Thyroid gland (tissue), 4 donors: Measurements from ENCODE around the gene ETV6. TPM values are rescaled to one million over a fixed set of nuclear protein-coding genes. Genes with fewer than 3 reads are reported as not detected.

ENCODE experiments used
- DNase-seq, 2 donors: peaks; one replicate each; pipeline ENCODE4 v3.0.0-alpha.2; 2019
- H3K27ac ChIP-seq, 3 donors: fragments of 200-600 bp; sonication (generic); 1 replicate in 2 of 3; 2 replicates in 1 of 3; pipeline ENCODE4 v1.5.1; 2016 to 2019; ENCODE audit warnings: mild to moderate bottlenecking in 1 of 3, moderate library complexity in 1 of 3
- H3K27me3 ChIP-seq: fragments of 200-600 bp; sonication (generic); one replicate; pipeline ENCODE4 v1.5.1; 2019
- H3K36me3 ChIP-seq, 2 donors: fragments of 200-600 bp; sonication (generic); one replicate each; pipeline ENCODE4 v1.5.1; 2016 to 2019
- H3K4me1 ChIP-seq, 2 donors: fragments of 200-600 bp; sonication (generic); one replicate each; pipeline ENCODE4 v1.5.1; 2017 to 2019
- H3K4me3 ChIP-seq, 3 donors: fragments of 200-600 bp; sonication (generic); replicated peaks in 1 of 3; 1 replicate in 2 of 3; 2 replicates in 1 of 3; pipeline ENCODE4 v1.5.1; 2016; ENCODE audit warnings: mild to moderate bottlenecking in 1 of 3
- H3K9me3 ChIP-seq: fragments of 200-600 bp; sonication (generic); one replicate; pipeline ENCODE4 v1.5.1; 2017
- CTCF ChIP-seq, 6 experiments: fragments of 200-600 bp in 3 of 6; fragments of 450-650 bp in 3 of 6; sonication (generic) in 3 of 6; IDR thresholded peaks; one replicate each; pipeline ENCODE4 v1.5.1; 2016 to 2019; ENCODE audit warnings: antibody characterized with exemption in 6 of 6, mild to moderate bottlenecking in 2 of 6, inconsistent platforms in 1 of 6, moderate library complexity in 1 of 6
- POLR2A ChIP-seq, 2 donors: fragments of 450-650 bp; IDR thresholded peaks; one replicate each; pipeline ENCODE4 v1.6.1; 2017; ENCODE audit warnings: antibody characterized with exemption in 2 of 2, mild to moderate bottlenecking in 2 of 2, moderate library complexity in 1 of 2
- WGBS, 2 donors: methylation state at CpG; one replicate each; pipeline ENCODE4 v1.1.5; 2017; 5-methylcytosine and 5-hydroxymethylcytosine counted together
- intact Hi-C: fragments of 100-400 bp; cut with DNase I; formaldehyde crosslinking; loops from one replicate; pipeline ENCODE4 v1.15.1; 2023
- total RNA-seq, 4 donors: library from RNA; depleted of rRNA; stranded (reverse); fragments of >200 nt; gene quantifications; one replicate each; pipeline ENCODE4 v1.2.3, GENCODE V29; 2016

ETV6 gene
- total RNA-seq, 4 donors from 2014 or later: 16.6 to 35.6 (median 17.2) TPM

GRCh38 chr12:11830307-11830801 lies 180.9 kb downstream of the ETV6 start:
- TF ChIP-seq POLR2A (IDR thresholded peaks at IDR 0.05) (no peak), CTCF (IDR thresholded peaks at IDR 0.05) (no peak)
- Histone ChIP-seq H3K27ac (peak overlapping the region in 1 of 3 donors; percentile 39), H3K4me3 (no peak overlapping the region), H3K4me1 (peaks cover 35 to 60% of the 10 kb centered on the region in 2 donors), H3K36me3 (no peaks in the 10 kb centered on the region), H3K9me3 (no peaks in the 10 kb centered on the region), H3K27me3 (no peaks in the 10 kb centered on the region)
- WGBS, 2 donors: 66 to 74% methylated on average over 5 of the region's 5 CpGs
- DNase-seq: no peak
- intact Hi-C loops: no loop called here

- Histone ChIP-seq H3K4me3 (no peak overlapping the region), H3K27ac (no peak overlapping the region), H3K9me3 (no peaks in the 10 kb centered on the region), H3K27me3 (no peaks in the 10 kb centered on the region), H3K4me1 (peaks cover 44 to 64% of the 10 kb centered on the region in 2 donors), H3K36me3 (no peaks in the 10 kb centered on the region)
- TF ChIP-seq POLR2A (IDR thresholded peaks at IDR 0.05) (no peak), CTCF (IDR thresholded peaks at IDR 0.05) (no peak)
- DNase-seq: no peak
- intact Hi-C loops: no loop called here
- WGBS, 2 donors: 78 to 80% methylated on average over 4 of the region's 4 CpGs
These were observed 182.6 kb downstream of the ETV6 start for GRCh38 chr12:11832093-11832492.

- Histone ChIP-seq H3K4me1 (peaks cover 44 to 65% of the 10 kb centered on the region in 2 donors), H3K27ac (peak overlapping the region in 1 of 3 donors; percentile 32), H3K36me3 (no peaks in the 10 kb centered on the region), H3K9me3 (no peaks in the 10 kb centered on the region), H3K27me3 (no peaks in the 10 kb centered on the region), H3K4me3 (no peak overlapping the region)
- 68 to 70% methylated on average over 4 of the region's 4 CpGs for WGBS, 2 donors
- no peak for DNase-seq
- TF ChIP-seq POLR2A (IDR thresholded peaks at IDR 0.05) (no peak), CTCF (IDR thresholded peaks at IDR 0.05) (no peak)
- intact Hi-C loops: no loop called here
These were observed 183.9 kb downstream of the ETV6 start for GRCh38 chr12:11833174-11833895.

- TF ChIP-seq CTCF (IDR thresholded peaks at IDR 0.05) (no peak), POLR2A (IDR thresholded peaks at IDR 0.05) (no peak)
- Histone ChIP-seq H3K4me1 (peaks cover 53 to 74% of the 10 kb centered on the region in 2 donors), H3K9me3 (no peaks in the 10 kb centered on the region), H3K27me3 (no peaks in the 10 kb centered on the region), H3K4me3 (no peak overlapping the region), H3K36me3 (no peaks in the 10 kb centered on the region), H3K27ac (peak overlapping the region in 2 of 3 donors; percentile 32 to 46)
- no peak for DNase-seq
- intact Hi-C loops: no loop called here
- WGBS, 2 donors: 60 to 72% methylated on average over 4 of the region's 4 CpGs
These were observed 184.8 kb downstream of the ETV6 start for GRCh38 chr12:11834104-11834812.

- no peak for DNase-seq
- Histone ChIP-seq H3K4me1 (peaks cover 60 to 77% of the 10 kb centered on the region in 2 donors), H3K4me3 (no peak overlapping the region), H3K27ac (peak overlapping the region in 2 of 3 donors; percentile 32 to 46), H3K9me3 (no peaks in the 10 kb centered on the region), H3K27me3 (no peaks in the 10 kb centered on the region), H3K36me3 (no peaks in the 10 kb centered on the region)
- 78 to 82% methylated on average over 3 of the region's 3 CpGs for WGBS, 2 donors
- TF ChIP-seq POLR2A (IDR thresholded peaks at IDR 0.05): no peak
- no peak for TF ChIP-seq CTCF (IDR thresholded peaks at IDR 0.05)
- intact Hi-C loops: no loop called here
These were observed 185.5 kb downstream of the ETV6 start for GRCh38 chr12:11834931-11835330.
